ENCODE measurements around the gene FADS2.
"Not testable (repeated sequence)": the region's sequence is repeated elsewhere in the genome, so short reads cannot be mapped to it uniquely, and the experiment has no call there.

Gene FADS2

DNA sequence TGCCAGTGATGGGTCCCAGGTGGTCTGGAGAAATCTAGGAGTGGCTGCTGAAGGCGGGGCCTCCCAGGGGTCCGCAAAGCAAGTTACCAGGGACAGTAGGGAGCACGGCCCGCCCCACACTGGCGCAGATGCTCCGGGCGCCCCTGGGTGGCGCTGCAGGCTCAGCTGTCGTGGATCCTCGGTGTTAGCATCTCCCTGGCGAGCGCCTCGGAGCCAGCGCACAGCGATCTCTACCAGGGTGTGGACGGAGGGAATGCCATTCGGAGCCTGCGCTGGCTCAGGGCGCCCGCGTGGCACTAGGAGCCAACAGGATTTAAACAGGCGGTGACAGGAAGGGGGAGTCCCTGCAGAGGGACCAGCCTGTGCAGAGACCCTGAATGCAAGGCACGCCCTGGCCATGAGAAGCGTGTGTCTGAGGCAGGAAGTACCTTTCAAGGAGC is 43.1 kb downstream of the FADS2 start:
- FAIRE-seq = no peak

- no peak for FAIRE-seq
Observed at GRCh38 chr11:61872935-61873565, 45.0 kb downstream of the FADS2 start.

- FAIRE-seq = no peak
Observed at GRCh38 chr11:61873588-61874376, 45.7 kb downstream of the FADS2 start.

GRCh38 chr11:61874377-61874809 is 46.3 kb downstream of the FADS2 start:
- no peak for FAIRE-seq

GRCh38 chr11:61874853-61875252 is 46.8 kb downstream of the FADS2 start:
- FAIRE-seq = no peak

DNA sequence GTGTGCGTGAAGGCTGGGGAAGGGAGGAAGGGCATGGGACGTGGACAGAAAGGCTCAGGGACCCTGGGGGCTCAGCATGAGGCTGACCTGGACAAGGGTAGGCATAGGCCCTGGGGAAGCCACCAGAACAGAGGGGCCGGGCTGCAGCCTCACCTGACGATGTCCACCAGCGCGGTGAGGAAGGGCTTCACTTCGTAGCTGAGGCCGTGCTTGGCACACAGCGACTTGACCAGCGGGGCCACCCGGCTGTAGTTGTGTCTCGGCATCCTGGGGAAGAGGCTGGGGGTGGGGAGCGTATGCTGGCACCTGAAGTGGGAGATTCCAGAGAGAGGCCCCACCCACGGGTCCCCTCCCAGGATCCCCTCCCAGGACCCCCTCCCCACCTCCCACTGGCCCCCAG is 47.6 kb downstream of the FADS2 start:
- no peak for FAIRE-seq

DNA sequence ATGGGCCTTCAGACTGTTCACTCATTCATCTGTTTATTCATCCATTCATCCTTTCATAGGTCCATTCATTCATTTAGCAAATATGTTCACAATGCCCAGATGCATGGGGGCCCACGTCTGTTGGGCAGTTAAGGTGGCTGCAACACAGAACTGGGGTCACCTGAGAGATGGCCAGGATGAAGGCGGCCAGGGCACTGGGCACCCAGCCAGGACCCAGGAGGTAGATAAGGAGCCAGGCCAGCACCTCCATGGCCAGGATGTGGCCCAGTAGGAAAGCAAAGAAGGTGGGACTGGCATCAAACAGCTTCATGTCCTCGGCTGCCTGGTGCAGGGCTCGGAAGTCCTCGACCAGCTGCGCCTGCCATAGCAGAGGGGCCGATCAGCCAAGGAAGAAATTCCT is 51.1 kb downstream of the FADS2 start:
- no peak for FAIRE-seq

DNA sequence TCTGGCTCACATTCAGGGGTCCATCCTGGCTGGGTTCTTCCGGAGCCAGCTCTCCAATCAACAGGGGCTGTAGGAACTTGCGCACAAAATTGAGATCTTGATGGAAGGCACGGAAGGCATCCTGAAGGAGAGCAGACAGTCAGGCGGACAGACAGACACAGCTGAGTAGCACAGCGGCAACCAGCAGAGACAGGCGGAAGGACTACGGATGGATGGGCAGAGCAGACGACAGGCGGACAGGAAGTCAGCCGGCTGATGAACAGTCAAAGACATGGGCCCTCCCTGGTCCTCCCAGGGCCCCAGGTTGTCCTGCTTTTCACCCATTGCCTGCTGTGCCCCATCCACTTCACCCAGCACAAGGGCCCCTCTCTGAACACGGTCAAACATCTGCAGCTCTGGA is 51.9 kb downstream of the FADS2 start:
- FAIRE-seq = no peak

- no peak for FAIRE-seq
Observed at GRCh38 chr11:61880454-61880853, 52.4 kb downstream of the FADS2 start.

- no peak for FAIRE-seq
Observed at GRCh38 chr11:61881397-61881796, 53.3 kb downstream of the FADS2 start.

GRCh38 chr11:61882267-61882666 is 54.2 kb downstream of the FADS2 start:
- FAIRE-seq = not testable (repeated sequence)

DNA sequence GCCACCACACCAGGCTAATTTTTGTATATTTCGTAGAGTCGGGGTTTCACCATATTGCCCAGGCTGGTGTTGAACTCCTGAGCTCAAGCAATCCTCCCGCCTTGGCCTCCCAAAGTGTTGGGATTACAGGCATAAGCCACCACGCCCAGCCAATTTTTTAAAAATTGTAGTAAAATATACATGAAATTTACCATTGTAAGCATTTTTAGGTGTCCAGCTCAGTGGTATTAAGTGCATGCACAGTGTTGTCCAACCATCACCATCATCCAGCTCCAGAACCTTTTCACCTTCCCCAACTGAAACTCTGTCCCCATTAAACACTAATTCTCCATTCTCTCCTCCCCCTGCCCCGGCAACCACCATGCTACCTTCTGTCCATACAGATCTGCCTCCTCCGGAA is 54.8 kb downstream of the FADS2 start:
- no peak for FAIRE-seq

GRCh38 chr11:61883327-61883726 is 55.2 kb downstream of the FADS2 start:
- FAIRE-seq = no peak

DNA sequence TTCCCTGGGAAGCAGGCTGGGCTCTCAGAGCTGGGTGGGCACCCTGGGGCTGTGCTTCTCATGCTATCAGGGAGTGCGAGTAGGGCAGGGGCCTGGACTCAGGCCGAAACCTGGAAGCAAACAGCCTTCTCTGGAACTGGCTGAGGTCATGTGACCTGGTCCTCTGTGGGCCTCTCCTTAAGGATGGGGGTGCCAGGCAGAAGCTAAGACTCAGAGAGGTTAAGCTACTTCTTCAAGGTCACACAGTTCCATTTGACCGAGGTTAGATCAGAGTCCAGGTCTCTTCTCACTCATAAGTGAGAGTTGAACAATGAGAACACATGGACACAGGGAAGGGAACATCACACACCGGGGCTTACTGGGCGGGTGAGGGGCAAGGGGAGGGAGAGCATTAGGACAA is 55.8 kb downstream of the FADS2 start:
- no peak for FAIRE-seq

- no peak for FAIRE-seq
Observed at GRCh38 chr11:61885166-61885778, 57.2 kb downstream of the FADS2 start.

DNA sequence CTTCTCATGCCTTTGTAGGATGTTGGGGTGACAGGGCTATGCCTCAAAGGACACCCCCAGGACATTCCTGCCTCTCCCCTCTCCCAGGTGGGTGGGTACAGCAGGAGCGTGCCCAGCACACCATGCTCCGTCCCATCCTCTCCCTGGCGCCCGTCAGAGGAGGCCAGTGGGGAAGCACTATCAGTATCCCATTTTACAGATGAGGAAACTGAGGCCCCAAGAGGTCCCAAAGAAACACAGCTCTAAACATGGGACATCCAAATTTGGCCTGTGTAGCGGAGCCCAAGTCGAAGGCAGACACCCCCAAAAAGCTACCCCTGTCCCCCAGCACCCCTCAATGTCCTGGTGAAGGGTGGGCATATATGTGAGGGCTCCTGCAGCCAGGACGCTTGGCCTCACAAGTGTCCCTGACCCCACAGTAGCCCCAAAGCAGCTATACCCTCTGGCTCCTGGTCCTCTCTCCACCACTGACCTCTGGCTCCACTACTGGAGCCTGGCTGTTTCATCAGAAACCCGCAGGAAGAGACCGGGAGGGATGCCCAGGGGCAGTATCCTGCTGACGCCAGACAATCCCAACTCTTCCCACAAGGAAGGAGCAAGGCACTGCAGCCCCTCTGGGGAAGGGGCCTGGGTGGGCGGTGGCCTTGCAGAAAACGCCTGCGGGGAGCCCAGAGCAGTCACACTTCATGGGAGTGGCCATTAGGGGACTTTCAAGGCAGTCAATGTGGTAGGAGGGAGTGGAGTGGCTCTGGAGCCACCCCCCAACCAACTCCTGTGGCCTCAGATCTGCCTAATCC is 57.9 kb downstream of the FADS2 start:
- no peak for FAIRE-seq

DNA sequence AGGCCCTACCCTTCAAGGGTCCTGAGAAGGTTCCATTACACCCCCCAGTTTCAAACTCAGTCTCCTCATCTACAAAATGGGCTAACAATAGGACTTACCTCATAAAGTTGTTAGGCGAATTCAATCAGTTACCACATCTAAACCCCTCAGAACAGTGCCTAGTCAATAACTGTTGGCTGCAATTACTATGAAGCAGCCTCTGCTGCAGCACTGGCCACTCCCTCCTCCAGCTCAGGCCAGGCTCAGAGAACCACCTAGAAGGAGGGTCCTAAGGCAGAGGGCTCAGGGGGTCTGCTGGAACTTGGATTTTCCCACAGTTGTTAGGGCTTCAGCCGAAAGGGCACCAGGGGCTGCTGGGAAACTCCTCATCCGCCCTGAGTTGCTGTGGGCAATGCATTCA is 58.5 kb downstream of the FADS2 start:
- FAIRE-seq = no peak

GRCh38 chr11:61887839-61888494 is 59.9 kb downstream of the FADS2 start:
- FAIRE-seq = no peak

DNA sequence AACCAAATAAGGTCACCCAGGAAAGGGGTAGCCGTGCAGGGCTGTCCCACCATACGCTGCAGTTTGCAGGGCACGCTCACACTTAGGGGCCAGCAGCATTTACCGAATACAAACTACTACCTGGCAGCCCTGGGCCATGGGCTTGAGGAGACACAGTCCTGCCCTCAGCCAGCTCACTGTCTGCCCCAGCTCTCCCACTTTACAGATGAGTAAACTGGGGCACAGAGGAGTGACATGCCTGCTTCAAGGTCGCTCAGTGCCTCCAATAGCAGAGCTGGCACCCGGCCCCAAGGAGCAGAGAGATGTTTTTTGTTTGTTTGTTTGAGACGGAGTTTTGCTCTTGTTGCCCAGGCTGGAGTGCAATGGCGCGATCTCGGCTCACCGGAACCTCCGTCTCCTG is 60.5 kb downstream of the FADS2 start:
- no peak for FAIRE-seq

DNA sequence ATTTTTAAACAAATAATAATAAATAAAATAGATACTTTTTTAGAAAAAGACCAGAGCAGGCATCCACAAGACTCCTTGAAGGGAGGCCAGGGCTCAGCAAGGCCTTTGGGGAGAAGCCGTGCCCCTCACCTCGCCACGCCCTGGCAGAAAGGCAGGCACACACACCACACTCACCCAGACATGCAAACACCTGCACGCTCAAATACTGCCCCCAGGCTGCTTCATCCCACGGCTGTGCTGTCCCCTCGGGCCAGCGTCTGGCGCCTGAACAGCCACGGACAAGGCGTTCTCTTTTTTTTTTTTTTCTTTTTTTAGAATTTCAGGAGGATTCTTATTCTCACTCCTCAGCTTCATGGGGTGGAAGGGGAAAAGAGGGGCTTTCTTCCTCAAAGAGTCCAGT is 61.7 kb downstream of the FADS2 start:
- FAIRE-seq = no peak

GRCh38 chr11:61890529-61891330 is 62.6 kb downstream of the FADS2 start:
- FAIRE-seq = no peak

All from A204.1 (cell line).